Stimulated activated naive CD8-positive, alpha-beta T cell treated with anti-CD3 and anti-CD28 coated beads, Interleukin-15, Interleukin-2, amounts not matched to agents 100 ng/mL and 50 ng/mL, for 24 hours (primary cell): ENCODE measurements around the gene GRID1.

Source experiments
- H3K27ac Mint-ChIP-seq: one replicate; pipeline ENCODE4 v1.8.0; 2021; ENCODE audit warnings: mild to moderate bottlenecking, mixed read lengths
- H3K27me3 Mint-ChIP-seq: one replicate; pipeline ENCODE4 v1.8.0; 2021; ENCODE audit warnings: mixed read lengths
- H3K36me3 Mint-ChIP-seq: one replicate; pipeline ENCODE4 v1.8.0; 2021; ENCODE audit warnings: low read depth, mixed read lengths
- H3K4me1 Mint-ChIP-seq: one replicate; pipeline ENCODE4 v1.8.0; 2021; ENCODE audit warnings: low read depth, mixed read lengths
- H3K4me3 Mint-ChIP-seq: one replicate; pipeline ENCODE4 v1.8.0; 2021; ENCODE audit warnings: mild to moderate bottlenecking, mixed read lengths
- H3K9me3 Mint-ChIP-seq: one replicate; pipeline ENCODE4 v1.8.0; 2021; ENCODE audit warnings: mixed read lengths

GRID1 gene

GRCh38 chr10:86300399-86300925 lies 66.1 kb downstream of the GRID1 start:
- no peak overlapping the region for H3K27ac Mint-ChIP-seq
- no peaks in the 10 kb centered on the region for H3K4me1 Mint-ChIP-seq
- H3K27me3 Mint-ChIP-seq, result peaks cover 12% of the 10 kb centered on the region
- H3K4me3 Mint-ChIP-seq, result no peak overlapping the region
- H3K9me3 Mint-ChIP-seq, result no peaks in the 10 kb centered on the region
- H3K36me3 Mint-ChIP-seq, result no peaks in the 10 kb centered on the region

GRCh38 chr10:86299562-86299961 lies 67.0 kb downstream of the GRID1 start:
- H3K9me3 Mint-ChIP-seq, result no peaks in the 10 kb centered on the region
- no peak overlapping the region for H3K27ac Mint-ChIP-seq
- no peaks in the 10 kb centered on the region for H3K36me3 Mint-ChIP-seq
- peaks cover 19% of the 10 kb centered on the region for H3K27me3 Mint-ChIP-seq
- H3K4me1 Mint-ChIP-seq, result no peaks in the 10 kb centered on the region
- H3K4me3 Mint-ChIP-seq, result no peak overlapping the region

- Mint-ChIP-seq H3K4me1 (no peaks in the 10 kb centered on the region), H3K36me3 (no peaks in the 10 kb centered on the region), H3K9me3 (no peaks in the 10 kb centered on the region), H3K27ac (no peak overlapping the region), H3K27me3 (peaks cover 24% of the 10 kb centered on the region), H3K4me3 (no peak overlapping the region)
Observed at GRCh38 chr10:86298501-86299001, 68.0 kb downstream of the GRID1 start.

GRCh38 chr10:86295791-86296190 lies 70.8 kb downstream of the GRID1 start:
- Mint-ChIP-seq H3K36me3 (no peaks in the 10 kb centered on the region), H3K27ac (no peak overlapping the region), H3K9me3 (no peaks in the 10 kb centered on the region), H3K27me3 (peaks cover 12% of the 10 kb centered on the region), H3K4me3 (no peak overlapping the region), H3K4me1 (no peaks in the 10 kb centered on the region)

GRCh38 chr10:86295351-86295750 lies 71.2 kb downstream of the GRID1 start:
- Mint-ChIP-seq H3K9me3 (no peaks in the 10 kb centered on the region), H3K27ac (no peak overlapping the region), H3K4me3 (no peak overlapping the region), H3K4me1 (no peaks in the 10 kb centered on the region), H3K36me3 (no peaks in the 10 kb centered on the region), H3K27me3 (peaks cover 12% of the 10 kb centered on the region)

GRCh38 chr10:86294346-86295265 lies 72.0 kb downstream of the GRID1 start:
- H3K27ac Mint-ChIP-seq, result no peak overlapping the region
- H3K36me3 Mint-ChIP-seq, result no peaks in the 10 kb centered on the region
- no peaks in the 10 kb centered on the region for H3K4me1 Mint-ChIP-seq
- H3K4me3 Mint-ChIP-seq, result no peak overlapping the region
- peaks cover 12% of the 10 kb centered on the region for H3K27me3 Mint-ChIP-seq
- no peaks in the 10 kb centered on the region for H3K9me3 Mint-ChIP-seq

- no peaks in the 10 kb centered on the region for H3K4me1 Mint-ChIP-seq
- peaks cover 12% of the 10 kb centered on the region for H3K27me3 Mint-ChIP-seq
- no peaks in the 10 kb centered on the region for H3K9me3 Mint-ChIP-seq
- H3K36me3 Mint-ChIP-seq, result no peaks in the 10 kb centered on the region
- H3K27ac Mint-ChIP-seq, result no peak overlapping the region
- no peak overlapping the region for H3K4me3 Mint-ChIP-seq
Observed at GRCh38 chr10:86293396-86293791, 73.2 kb downstream of the GRID1 start.

DNA sequence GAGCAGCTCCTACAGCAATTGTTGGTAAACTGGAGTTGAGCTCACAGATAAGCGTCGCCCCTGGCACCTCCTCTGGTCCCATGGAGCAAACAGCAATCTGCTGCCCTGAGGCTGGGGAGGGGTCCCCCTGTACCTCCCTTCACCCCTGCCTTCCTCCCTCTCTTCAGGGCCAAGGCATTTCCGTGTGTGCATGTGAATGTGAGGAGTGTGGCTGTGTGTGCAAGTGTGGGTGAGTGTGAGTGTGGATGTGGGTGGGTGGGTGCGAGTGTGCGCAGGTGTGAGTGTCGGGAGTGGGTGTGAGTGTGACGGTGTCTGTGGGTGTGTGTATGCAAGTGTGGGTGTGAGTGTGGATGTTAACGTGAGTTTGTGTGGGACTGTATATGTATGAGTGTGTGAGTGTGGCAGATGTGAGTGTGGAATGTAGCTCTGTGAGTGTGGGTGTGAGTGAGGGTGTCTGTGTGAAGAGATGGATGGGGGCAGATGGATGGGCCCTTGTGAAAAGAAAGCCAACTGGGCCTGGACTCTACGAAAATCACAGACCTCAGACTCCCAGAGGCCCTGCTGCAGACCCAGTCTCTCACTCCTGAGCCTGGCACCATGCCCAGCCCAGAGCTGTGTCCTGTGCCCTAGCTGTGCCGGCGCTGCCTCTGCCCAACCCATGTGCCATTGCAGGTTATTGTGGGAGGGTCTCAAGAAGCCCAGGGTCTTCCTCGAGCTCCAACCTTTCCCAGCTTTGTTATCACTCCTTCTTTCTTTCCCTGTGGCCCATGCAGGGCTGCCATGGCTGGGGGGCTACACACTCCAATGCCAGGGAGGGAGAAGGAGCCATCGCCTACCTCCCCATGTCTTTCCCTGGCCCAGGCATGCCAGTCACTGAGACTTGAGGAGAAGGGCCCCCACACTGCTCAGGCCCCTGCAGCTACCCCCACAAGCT lies 73.9 kb downstream of the GRID1 start:
- Mint-ChIP-seq H3K27me3 (peaks cover 12% of the 10 kb centered on the region), H3K4me1 (no peaks in the 10 kb centered on the region), H3K36me3 (no peaks in the 10 kb centered on the region), H3K27ac (no peak overlapping the region), H3K4me3 (no peak overlapping the region), H3K9me3 (no peaks in the 10 kb centered on the region)

GRCh38 chr10:86291616-86292340 lies 74.8 kb downstream of the GRID1 start:
- Mint-ChIP-seq H3K4me1 (no peaks in the 10 kb centered on the region), H3K9me3 (no peaks in the 10 kb centered on the region), H3K27me3 (peaks cover 12% of the 10 kb centered on the region), H3K4me3 (no peak overlapping the region), H3K27ac (no peak overlapping the region), H3K36me3 (no peaks in the 10 kb centered on the region)

DNA sequence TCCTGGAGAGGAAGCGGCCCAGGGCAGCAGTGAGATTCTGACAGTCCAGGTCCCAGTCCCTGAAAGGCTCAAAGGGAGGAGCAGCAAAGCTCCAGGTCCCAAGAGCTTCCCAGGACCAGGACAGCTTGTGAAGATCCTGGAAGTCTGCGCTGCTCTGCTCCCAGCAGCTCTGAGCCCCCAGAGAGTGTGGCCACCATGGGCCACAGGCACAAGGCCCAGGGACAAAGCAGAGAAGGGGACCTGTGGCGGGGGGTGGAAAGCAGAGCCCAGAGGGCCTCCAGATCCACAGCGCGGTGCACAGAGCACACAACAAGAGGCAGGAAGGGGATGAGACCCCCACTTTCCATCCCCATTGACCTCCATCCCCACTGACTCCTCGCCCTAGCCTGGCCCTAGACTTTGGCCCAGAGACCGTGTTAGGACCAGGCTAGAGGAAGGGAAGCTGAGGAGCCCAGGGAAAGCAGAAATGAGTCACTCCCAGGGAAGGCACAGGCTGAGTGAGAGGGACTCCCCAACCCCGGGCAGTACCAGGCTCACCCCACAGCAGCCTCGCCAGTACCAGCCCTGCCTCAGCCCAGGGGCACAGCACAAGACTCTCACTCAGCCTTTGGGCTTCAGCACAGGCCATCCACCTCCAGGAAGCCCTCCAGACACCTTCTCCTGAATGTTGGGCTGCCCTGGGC lies 75.5 kb downstream of the GRID1 start:
- H3K27ac Mint-ChIP-seq, result no peak overlapping the region
- no peak overlapping the region for H3K4me3 Mint-ChIP-seq
- H3K4me1 Mint-ChIP-seq, result no peaks in the 10 kb centered on the region
- H3K9me3 Mint-ChIP-seq, result no peaks in the 10 kb centered on the region
- no peaks in the 10 kb centered on the region for H3K36me3 Mint-ChIP-seq
- peaks cover 12% of the 10 kb centered on the region for H3K27me3 Mint-ChIP-seq

- Mint-ChIP-seq H3K27ac (no peak overlapping the region), H3K4me1 (no peaks in the 10 kb centered on the region), H3K36me3 (no peaks in the 10 kb centered on the region), H3K4me3 (no peak overlapping the region), H3K27me3 (peaks cover 4% of the 10 kb centered on the region), H3K9me3 (no peaks in the 10 kb centered on the region)
Observed at GRCh38 chr10:86289577-86289868, 77.1 kb downstream of the GRID1 start.

GRCh38 chr10:86288695-86289576 lies 77.7 kb downstream of the GRID1 start:
- H3K27me3 Mint-ChIP-seq, result peaks cover 2% of the 10 kb centered on the region
- no peaks in the 10 kb centered on the region for H3K36me3 Mint-ChIP-seq
- no peak overlapping the region for H3K27ac Mint-ChIP-seq
- H3K9me3 Mint-ChIP-seq, result no peaks in the 10 kb centered on the region
- no peak overlapping the region for H3K4me3 Mint-ChIP-seq
- H3K4me1 Mint-ChIP-seq, result no peaks in the 10 kb centered on the region

GRCh38 chr10:86287966-86288579 lies 78.5 kb downstream of the GRID1 start:
- no peaks in the 10 kb centered on the region for H3K36me3 Mint-ChIP-seq

More at GRCh38 chr10:86287966-86288579, 78.5 kb downstream of the GRID1 start:
- H3K9me3 Mint-ChIP-seq, result no peaks in the 10 kb centered on the region
- no peak overlapping the region for H3K27ac Mint-ChIP-seq
- no peaks in the 10 kb centered on the region for H3K4me1 Mint-ChIP-seq
- H3K4me3 Mint-ChIP-seq, result no peak overlapping the region
- no peaks in the 10 kb centered on the region for H3K27me3 Mint-ChIP-seq
